HG03045 (cell line): ENCODE data around the gene COL6A1.

Experiments
- ATAC-seq: cut with Tn5 transposase; IDR thresholded peaks from one replicate; pipeline ENCODE4 v1.9.1; 2021; ENCODE audit warnings: mild to moderate bottlenecking, moderate library complexity; ENCODE audit not compliant: unreplicated experiment

The COL6A1 gene

DNA sequence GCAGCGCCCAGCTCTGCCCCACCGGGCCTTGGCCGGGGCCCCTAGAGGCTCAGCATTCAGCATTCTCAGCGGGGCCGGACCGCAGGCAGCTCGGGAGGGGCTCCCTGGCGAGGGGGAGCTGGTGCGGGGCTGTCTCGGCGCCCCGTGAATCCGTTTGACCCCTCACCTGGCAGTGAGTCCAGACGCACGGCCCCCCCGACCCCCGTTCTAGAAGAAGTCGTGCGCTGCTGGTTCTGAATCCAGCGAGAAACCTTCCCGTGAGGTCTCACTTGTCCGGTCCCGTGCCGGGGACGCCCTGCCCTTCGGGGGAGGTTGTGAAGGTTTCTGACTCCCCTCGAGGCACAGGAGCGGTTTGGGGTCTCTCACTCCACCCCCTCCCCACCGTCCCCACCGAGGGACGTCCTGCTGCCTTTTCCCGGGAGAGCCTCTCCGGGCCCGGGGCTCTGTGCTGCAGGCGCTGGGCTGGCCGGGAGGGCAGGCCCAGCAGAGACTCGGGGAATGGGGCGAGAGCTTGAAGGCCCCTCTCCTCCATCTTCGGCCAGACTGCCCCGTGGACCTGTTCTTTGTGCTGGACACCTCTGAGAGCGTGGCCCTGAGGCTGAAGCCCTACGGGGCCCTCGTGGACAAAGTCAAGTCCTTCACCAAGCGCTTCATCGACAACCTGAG is 655 bp downstream of the COL6A1 start:
- no peak for ATAC-seq

DNA sequence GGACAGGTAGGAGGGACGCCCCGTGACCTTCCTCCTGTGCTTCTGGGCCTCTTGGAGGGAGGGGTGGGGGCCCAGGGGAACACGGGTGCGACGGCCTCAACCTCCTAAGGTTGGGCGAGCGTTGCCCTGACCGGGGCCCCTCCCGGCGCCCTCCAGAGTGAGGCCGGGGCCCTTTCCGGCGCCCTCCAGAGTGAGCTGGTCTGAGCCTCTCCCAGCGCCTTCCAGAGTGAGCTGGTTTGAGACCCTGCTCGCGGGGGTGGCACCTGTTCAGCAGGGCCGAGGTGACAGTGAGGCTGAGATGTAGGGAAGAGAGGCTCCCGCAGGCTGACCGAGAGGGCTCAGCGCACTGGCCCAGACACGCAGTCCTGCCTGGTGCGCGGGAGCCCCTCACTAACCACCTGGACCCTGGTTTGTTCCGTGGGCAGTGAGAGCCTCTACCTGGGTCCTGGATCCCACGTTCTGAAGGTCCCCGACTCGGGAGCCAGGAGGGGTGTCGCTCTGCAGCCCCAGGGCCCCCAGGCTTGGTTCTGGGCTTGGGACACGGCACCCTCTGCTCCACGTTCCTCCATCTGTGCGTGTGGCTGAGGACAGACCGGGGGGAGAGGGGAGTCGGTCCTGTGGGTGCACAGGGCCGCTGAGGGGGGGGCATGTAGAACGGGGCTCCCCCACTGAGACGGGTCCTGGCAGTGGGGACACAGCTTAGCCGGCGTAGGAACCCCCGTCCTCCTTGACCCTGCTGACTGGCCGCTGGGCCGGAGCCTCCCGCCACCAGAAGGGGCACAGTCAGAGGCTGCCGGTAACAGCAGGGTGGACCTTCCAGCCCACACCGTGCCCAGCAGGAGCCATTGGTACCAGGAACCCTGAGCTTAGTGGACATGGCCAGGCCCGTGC is 1.4 kb downstream of the COL6A1 start:
- ATAC-seq, result no peak

- ATAC-seq, result no peak
These were observed 2.0 kb downstream of the COL6A1 start for GRCh38 chr21:45983649-45983965.

- ATAC-seq, result no peak
These were observed 2.5 kb downstream of the COL6A1 start for GRCh38 chr21:45983981-45984551.

DNA sequence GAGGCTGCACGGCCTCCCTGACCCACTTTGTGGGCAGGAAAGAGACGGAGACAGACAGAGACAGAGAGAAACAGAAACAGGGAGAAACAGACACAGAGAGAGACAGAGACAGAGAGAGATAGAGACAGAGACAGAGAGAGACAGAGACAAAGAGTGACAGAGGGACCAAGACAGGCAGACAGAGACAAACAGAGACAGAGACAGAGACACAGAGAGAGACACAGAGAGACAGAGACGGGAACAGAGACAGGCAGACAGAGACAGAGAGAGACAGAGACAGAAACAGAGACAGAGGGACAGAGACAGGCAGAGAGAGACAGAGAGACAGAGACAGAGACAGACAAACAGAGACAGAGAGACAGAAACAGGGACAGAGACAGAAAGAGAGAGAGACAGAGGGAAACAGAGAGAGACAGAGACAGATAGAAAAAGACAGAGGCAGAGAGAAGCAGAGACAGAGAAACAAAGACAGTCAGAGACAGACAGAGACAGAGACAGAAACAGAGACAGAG is 3.1 kb downstream of the COL6A1 start:
- no peak for ATAC-seq

DNA sequence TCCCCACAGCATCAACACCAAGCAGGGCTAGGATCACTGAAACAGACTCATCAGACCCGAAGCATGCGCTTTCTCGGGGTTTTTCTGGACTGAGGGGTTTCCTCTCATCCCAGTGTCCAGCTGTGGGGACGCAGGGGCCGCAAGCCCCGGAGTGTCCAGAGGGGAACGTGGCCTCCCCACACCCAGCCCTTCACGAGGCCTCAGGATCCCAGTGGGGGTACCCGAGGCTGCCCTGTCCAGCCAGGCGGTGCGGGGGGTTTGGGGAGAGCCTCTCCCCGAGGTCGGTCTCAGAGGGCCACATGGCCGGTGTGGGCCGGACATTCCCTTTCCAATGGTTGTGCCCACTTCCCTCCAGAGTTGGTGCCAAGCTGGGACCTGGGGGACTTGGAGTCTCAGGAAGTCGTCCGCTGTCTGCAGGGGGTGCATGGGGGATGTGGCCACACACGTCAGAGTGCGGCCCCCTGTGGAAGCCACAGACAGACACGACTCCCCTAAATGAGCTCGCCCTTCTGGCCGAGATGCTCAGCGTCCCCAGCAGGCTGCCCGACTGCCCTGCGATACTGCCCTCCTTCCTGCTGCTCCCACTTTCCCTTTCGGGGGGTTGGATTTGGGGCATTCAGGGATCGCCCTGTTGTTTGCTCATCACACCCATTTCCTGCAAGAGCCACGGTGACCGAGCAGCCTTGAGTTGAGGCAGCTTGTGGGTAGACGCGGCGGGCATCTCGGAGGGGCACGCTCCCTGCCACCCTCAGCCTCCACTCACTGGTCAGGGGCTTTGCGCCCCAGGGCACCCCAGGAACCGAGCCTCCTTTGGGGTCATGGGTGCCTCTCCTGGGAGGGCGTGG is 4.1 kb downstream of the COL6A1 start:
- no peak for ATAC-seq

GRCh38 chr21:45986316-45987051 is 4.9 kb downstream of the COL6A1 start:
- ATAC-seq, result no peak

- no peak for ATAC-seq
These were observed 5.6 kb downstream of the COL6A1 start for GRCh38 chr21:45987121-45987711.

GRCh38 chr21:45988366-45989347 is 7.1 kb downstream of the COL6A1 start:
- no peak for ATAC-seq

GRCh38 chr21:45989355-45990048 is 7.9 kb downstream of the COL6A1 start:
- ATAC-seq, result no peak

DNA sequence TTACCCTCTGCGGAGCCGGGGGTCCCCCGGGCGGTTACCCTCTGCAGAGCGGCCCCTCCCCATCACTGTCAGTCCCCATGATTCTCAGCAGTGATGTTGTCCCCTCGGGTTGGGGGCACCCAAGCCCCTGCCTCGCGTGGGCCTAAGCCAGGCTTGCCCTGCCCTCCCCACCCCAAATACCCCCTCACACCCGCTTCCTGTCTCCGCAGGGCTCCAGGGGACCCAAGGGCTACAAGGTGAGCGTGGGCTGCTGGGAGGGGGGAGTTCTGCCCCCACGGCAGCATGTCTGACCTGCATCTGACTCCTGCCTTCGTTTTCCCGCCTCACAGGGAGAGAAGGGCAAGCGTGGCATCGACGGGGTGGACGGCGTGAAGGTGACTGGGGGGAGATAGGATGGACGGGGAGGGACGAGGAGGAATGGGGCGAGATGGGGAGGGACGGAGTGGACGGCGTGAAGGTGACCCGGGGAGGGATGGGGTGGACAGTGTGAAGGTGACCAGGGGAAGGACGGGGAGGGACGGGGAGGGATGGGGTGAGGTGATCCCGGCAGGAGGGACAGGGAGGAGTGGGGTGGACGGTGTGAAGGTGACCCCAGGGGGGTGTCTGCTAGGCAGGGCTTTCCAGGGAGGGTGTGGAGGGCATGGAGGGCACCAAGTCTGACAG is 8.6 kb downstream of the COL6A1 start:
- no peak for ATAC-seq

DNA sequence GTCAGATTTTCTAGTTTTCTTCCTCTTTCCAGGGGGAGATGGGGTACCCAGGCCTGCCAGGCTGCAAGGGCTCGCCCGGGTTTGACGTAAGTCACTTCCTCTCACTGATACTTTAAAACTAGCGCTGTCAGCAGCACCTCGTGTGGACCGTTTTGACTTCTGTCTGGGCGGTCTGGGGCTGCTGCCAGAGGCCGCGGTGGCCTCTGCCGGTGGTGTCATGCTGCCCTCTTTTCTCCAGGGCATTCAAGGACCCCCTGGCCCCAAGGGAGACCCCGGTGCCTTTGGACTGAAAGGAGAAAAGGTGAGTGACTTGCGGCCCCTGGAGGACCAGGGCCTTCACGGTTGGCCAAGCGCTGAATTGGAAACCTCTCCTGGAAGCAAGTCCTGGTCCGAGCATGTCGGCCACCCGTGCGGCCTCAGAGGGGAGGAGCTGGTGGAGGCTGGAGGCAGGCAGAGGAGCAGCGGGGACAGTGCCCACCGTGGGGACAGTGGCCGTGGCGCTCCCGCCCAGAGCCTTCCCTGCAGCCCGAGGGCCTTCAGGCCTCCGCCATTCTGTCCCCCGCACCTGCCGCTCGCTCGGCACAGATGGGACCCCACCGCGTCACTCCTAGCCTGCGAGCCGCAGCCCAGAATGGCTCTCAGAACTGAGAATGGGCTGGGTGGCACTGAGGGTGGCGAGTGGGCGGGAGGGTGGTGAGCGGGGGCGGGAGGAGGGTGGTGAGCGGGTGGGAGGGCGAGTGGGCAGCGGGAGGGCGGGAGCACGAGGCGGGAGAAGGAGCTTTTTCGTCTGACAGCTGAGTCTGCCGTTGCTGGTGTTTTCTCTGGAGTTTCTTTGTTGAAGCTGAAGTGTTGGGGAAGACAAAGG is 9.4 kb downstream of the COL6A1 start:
- no peak for ATAC-seq

DNA sequence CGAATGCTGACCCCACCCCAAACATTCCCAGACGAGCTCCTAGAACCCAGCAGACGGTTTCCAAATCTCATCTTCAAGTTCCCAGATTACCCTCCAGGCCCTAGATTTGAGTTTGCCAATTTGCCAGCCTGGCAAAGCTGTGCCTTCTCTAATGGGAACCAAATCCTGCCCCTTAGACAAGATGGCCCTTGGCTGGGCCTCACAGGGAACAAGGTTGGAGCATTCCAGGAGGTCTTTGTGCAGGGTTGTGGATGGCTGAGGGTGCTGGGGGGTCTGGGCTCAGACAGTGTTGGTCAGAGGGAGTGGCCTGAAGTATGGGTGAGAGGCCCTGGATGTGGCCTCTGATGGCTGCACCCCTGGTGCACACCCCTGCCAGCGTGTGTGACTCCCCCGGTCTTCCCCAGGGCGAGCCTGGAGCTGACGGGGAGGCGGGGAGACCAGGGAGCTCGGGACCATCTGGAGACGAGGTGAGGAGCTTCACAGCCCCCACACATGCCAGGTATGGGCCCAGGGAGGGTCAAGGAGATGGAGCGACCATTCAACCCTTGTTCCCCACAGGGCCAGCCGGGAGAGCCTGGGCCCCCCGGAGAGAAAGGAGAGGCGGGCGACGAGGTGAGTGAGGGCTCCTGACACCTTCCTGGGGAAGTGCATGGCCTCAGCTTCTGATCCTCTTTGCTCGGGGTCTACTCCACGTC is 10.2 kb downstream of the COL6A1 start:
- ATAC-seq, result no peak

DNA sequence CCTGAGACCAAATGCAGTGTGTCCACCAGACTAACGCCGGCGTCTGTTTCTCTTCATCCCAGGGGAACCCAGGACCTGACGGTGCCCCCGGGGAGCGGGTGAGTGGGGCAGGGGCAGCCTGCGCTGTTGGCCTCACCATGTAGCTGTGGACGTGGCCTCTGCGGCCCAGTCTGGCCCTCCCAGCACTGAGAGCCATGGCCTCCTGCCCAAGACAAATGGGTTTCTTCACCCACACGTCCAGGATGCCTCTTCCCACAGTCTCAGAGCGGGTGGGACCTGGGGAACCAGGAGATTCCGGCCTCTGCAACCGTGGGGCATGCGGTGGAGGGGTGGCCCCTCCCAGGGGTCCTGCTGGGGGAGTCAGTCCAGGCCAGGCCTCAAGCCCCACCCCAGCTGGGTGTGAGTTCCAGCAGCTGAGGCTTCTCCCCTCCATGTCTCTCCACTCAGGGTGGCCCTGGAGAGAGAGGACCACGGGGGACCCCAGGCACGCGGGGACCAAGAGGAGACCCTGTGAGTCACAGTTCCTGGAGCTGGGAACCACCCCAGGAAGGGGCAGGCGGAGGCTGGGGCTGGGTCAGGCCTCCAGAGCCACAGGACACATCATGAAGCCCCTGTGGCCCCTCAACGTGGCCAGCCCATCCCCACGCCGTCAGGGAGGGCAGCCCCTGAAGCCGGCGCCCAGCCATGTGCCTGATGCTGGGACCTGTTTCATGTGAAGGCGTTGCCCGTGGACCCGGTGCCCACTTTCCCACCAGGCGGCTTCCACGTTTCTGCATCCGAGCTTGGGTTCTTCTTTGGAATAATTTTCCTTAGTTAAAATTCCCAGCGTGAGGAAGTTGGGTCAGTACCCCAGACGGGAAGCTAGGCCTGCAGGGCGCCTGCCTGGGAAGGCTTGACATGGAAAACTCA is 11.0 kb downstream of the COL6A1 start:
- ATAC-seq, result no peak
